GM19351 (cell line): ENCODE results near the gene CAPN14.

Experiments
- ATAC-seq: cut with Tn5 transposase; IDR thresholded peaks from one replicate; pipeline ENCODE4 v1.9.1; 2021; ENCODE audit warnings: mild to moderate bottlenecking, moderate library complexity; ENCODE audit not compliant: unreplicated experiment

Gene CAPN14

DNA sequence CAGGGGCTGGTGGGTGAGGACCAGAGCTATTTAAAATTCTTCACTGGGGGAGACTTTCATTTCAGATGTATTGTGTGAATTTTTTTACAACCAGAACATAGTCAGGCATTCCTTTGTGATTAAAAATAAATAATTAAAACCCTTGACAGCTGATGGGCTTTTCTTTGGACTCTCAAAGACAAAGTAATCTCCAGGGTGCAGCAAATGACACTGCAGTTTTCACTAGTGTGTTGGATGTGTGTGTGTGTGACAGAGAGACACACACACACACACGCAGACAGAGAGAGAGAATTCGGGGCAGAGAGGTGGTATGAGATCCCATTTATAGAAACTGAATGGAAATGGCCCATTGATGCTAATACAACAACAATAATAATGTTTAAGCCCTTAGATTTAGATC is 68.8 kb downstream of the CAPN14 start:
- no peak for ATAC-seq

GRCh38 chr2:31147645-31148044 is 69.7 kb downstream of the CAPN14 start:
- no peak for ATAC-seq

GRCh38 chr2:31142110-31142509 is 75.2 kb downstream of the CAPN14 start:
- ATAC-seq = no peak

- no peak for ATAC-seq
These were observed 75.8 kb downstream of the CAPN14 start for GRCh38 chr2:31141443-31142085.

- no peak for ATAC-seq
These were observed 77.2 kb downstream of the CAPN14 start for GRCh38 chr2:31140151-31140550.

DNA sequence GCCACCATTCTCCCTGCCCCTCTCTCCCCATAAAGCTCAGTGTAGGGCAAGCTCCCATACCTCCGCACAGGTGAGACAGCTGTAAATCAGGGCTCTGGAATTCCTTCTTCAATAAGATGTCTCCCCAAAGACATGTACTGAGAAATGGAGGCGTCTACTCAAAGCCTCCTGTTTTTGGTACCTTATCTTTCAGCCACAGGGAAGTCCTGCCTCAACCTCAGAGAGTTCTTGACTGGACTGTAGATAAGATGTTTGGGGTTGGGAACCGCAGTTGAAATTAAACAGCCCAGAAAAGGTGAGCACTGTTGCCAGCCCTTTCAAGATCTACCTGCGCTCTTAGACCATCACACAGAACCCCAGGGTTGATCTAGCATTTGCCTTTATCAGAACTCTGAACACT is 77.6 kb downstream of the CAPN14 start:
- no peak for ATAC-seq

- peak; percentile 72 for ATAC-seq
These were observed 79.0 kb downstream of the CAPN14 start, which contains the start of gene GALNT14 for GRCh38 chr2:31138037-31138962. GALNT14 (minus strand) TSS chr2:31138440; CDS start chr2:31138086, 354 bp downstream.

DNA sequence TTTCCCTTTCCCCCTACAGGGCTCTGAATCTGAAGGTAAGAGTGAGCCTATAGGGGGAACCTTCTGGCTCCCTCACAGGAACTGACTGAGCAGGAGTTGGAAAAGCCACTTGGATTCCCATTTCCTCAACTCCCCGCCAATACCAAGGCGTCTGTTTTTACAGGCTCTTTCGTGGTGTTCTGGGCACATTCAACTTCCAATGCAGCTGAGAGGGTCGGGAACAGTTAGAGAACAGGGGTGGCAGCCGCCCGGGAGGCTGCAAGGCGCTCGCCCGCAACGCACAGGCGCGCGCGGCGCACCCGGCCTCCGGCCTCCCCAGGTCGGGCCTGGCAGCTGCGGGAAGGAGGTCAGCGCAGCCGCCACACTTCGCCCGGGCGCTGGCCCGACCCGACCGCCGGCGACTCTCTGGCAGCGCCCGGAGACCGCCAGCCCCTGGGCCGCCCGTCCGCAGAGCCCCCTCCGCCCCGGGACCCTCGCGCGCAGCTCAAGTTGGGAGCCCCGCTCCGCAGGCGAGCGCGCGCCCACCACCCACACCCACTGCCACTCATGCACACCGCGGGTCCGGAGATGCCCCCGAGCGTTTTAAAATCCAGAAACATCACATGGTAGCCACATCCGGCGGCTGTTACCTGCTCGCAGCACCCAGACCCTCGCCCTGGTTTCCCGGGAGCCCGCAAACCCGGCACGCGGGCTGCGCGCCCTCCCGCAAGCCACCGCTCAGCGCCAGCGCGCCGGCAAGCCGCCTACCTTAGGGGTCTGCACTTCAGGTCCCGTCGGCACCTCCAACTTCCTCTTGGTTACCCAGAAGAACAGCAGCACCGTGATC is 79.9 kb downstream of the CAPN14 start:
- no peak for ATAC-seq

DNA sequence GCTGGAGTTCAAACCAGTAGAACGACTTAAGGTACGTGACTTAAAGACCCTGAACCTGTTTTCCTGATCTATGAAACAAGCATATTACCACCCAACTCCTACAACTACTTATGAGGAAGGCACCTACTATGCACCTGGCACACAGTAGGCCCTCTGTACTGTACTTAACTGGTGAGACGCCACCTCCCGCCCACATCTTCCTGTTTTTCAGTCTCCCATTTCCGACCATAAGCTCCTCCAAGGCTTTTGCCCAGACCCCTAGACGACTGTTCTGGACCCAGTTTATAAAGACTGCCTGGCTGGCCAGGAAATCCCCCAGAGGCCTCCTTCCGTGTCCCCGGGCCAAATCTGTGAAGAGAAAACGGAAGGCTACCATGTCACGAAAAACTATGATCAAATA is 80.6 kb downstream of the CAPN14 start:
- no peak for ATAC-seq

DNA sequence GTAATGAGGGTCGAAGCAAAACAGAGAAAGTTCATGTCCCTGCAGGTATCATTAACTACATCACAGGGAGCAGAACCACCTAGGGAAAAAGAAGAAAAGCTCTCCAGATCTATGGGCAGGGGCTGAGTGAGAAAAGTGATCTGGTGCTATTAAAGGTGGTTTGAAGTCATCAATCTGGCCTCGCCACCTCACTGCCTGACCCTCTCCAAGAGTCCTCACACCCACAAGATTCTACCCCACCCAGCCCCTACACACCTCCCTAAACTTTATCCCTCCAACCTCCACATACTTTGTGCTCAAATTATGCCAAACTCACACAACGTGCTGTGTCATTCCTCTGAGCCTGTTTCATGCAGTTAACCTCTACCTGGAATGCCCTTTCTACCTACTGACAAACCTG is 81.3 kb downstream of the CAPN14 start:
- no peak for ATAC-seq

DNA sequence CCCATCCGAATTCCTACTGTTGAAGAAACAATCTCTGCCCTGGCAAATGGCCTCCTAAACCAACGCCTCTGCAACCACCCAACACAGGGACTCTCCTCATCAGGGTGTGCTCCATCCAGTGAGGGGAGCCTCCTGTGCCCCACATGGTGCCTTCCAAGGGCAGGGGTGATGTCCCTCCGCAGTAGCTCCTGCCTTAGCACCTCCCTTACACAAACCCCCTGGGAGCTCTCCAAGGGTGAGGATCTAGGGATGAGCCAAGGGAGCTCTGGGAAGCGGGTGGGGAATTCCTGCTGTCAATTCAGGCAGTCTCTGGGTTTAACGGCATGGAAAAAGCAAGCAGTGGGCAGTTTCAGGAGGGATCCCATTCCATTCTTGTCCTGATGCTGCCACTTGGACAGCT is 82.8 kb downstream of the CAPN14 start:
- no peak for ATAC-seq

DNA sequence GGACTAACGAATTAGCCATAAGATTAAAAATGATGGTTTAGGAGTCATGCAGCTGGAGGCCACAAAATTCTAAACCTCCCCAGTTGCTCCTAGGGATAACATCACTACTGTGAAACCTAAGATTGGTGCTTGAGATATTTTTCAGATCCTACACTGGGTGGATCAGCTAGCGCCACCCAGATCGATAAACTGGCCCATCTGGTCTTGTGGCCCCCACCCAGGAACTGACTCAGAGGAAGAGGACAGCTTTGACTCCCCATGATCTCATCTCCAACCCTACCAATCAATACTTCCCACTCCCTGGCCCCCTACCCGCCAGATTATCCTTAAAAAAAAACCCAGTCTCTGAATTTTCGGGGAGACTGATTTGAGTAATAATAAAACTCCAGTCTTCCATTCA is 84.5 kb downstream of the CAPN14 start:
- no peak for ATAC-seq

DNA sequence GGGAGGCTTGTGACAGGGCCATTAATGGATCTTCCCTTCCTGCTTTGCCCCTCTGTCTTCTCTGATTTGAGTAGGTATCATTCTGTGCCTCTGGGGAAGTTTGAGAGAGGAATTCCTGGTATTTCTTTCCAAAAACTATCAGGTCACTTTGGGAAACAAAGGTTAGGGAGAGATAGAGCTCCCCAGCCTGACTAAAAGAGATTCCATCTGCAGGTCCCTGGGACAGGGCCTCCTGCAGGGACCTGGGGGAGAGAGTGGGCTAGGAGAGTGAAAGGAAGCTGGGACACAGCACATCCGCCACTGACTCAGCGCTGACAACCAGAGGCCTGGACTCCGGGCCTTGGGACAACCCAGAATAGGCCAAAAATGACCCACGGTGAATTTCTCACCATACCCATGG is 85.4 kb downstream of the CAPN14 start:
- ATAC-seq = no peak

GRCh38 chr2:31129375-31130171 is 87.7 kb downstream of the CAPN14 start:
- ATAC-seq = no peak

- ATAC-seq = no peak
These were observed 89.4 kb downstream of the CAPN14 start for GRCh38 chr2:31127931-31128330.

DNA sequence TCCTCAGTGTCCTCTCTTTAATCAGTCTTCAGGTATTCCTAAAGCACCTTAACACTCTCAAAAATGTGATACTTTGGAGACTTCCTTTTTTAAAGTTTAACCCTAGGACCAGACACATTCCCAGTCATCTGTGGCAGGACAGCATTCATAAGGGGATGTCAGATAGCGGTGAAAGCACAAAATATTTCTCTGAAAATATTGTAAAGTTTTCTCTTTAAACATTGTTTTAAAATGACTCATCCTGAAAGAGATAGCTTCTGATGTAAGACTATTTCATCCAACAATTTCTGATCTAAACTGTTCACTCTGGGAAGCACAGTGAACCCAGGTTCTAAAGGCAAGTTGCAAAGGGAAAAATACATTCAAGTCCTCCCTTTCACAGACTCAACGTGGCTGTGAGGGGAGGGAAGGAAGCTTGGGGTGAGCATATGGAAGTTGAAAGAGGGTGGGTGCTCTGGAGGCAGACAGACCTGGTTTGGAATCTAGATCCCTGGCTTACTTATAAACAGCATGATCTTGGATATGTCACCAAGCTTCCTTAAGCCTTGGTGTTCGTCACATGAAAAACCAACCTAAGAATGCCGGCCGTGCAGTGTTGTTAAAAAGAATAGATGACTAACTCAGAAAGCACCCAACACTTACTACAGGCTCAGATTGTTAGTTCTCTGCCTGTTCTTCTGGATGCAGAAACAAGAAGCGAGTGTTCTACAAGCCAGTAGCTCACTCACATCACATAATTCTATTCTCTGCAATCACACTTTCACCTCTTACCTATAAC is 91.2 kb downstream of the CAPN14 start:
- no peak for ATAC-seq

GRCh38 chr2:31124904-31125303 is 92.4 kb downstream of the CAPN14 start:
- no peak for ATAC-seq
